H9 (cell line): ENCODE measurements around the gene BANP. TPM values are rescaled to one million over a fixed set of nuclear protein-coding genes. Genes with fewer than 3 reads are reported as not detected.

Source experiments
- DNase-seq: peaks from one replicate; pipeline ENCODE4 v3.0.0-alpha.2; 2017
- H2AFZ ChIP-seq: one replicate; pipeline ENCODE4 v1.6.1; 2013; ENCODE audit warnings: mild to moderate bottlenecking, low read length, control low read depth, moderate library complexity
- H2AK5ac ChIP-seq: 2 replicates; pipeline ENCODE4 v1.6.1; 2013; ENCODE audit warnings: low read length, control low read depth, mixed read lengths; ENCODE audit not compliant: insufficient read length
- H2BK120ac ChIP-seq: one replicate; pipeline ENCODE4 v1.6.1; 2013; ENCODE audit warnings: low read depth, mild to moderate bottlenecking, low read length, control low read depth, inconsistent platforms; ENCODE audit not compliant: poor library complexity, severe bottlenecking
- H2BK12ac ChIP-seq: 2 replicates; pipeline ENCODE4 v1.6.1; 2013; ENCODE audit warnings: low read length, control low read depth, mixed read lengths, low read depth; ENCODE audit not compliant: insufficient read length
- H2BK15ac ChIP-seq: 2 replicates; pipeline ENCODE4 v1.6.1; 2013; ENCODE audit warnings: low read depth, low read length, control low read depth
- H2BK20ac ChIP-seq: one replicate; pipeline ENCODE4 v1.6.1; 2013; ENCODE audit warnings: low read depth, mild to moderate bottlenecking, low read length, control low read depth, inconsistent platforms; ENCODE audit not compliant: poor library complexity, severe bottlenecking
- H2BK5ac ChIP-seq: 2 replicates; pipeline ENCODE4 v1.6.1; 2013; ENCODE audit warnings: low read length, control low read depth, mixed read lengths; ENCODE audit not compliant: insufficient read length
- H3K14ac ChIP-seq: 2 replicates; pipeline ENCODE4 v1.6.1; 2013; ENCODE audit warnings: low read length, control low read depth; ENCODE audit not compliant: insufficient read depth
- H3K18ac ChIP-seq: 2 replicates; pipeline ENCODE4 v1.6.1; 2013; ENCODE audit warnings: low read depth, mild to moderate bottlenecking, mixed read lengths, low read length, control low read depth; ENCODE audit not compliant: insufficient read length
- H3K23ac ChIP-seq: 2 replicates; pipeline ENCODE4 v1.6.1; 2013; ENCODE audit warnings: low read length, control low read depth, mixed read lengths, low read depth; ENCODE audit not compliant: insufficient read length
- H3K23me2 ChIP-seq: 2 replicates; pipeline ENCODE4 v1.6.1; 2013; ENCODE audit warnings: low read depth, mild to moderate bottlenecking, mixed read lengths, low read length, control low read depth; ENCODE audit not compliant: insufficient read length, poor library complexity, severe bottlenecking
- H3K27ac ChIP-seq: 2 replicates; pipeline ENCODE4 v1.5.1; 2013; ENCODE audit warnings: low read length, control low read depth, mixed read lengths, low read depth; ENCODE audit not compliant: insufficient read length
- H3K27me3 ChIP-seq: 2 replicates; pipeline ENCODE4 v1.6.1; 2013; ENCODE audit warnings: low read length, control low read depth, inconsistent platforms; ENCODE audit not compliant: insufficient read depth
- H3K4ac ChIP-seq: 2 replicates; pipeline ENCODE4 v1.6.1; 2013; ENCODE audit warnings: low read depth, mild to moderate bottlenecking, control low read depth, inconsistent platforms, low read length, moderate library complexity
- H3K4me1 ChIP-seq: 2 replicates; pipeline ENCODE4 v1.6.1; 2013; ENCODE audit warnings: low read length, control low read depth, inconsistent platforms; ENCODE audit not compliant: insufficient read depth
- H3K4me2 ChIP-seq: 2 replicates; pipeline ENCODE4 v1.6.1; 2013; ENCODE audit warnings: low read length, control low read depth, mixed read lengths; ENCODE audit not compliant: insufficient read length, insufficient read depth
- H3K56ac ChIP-seq: 2 replicates; pipeline ENCODE4 v1.6.1; 2013; ENCODE audit warnings: low read depth, mild to moderate bottlenecking, mixed read lengths, low read length, control low read depth; ENCODE audit not compliant: insufficient read length
- H3K79me1 ChIP-seq: 2 replicates; pipeline ENCODE4 v1.6.1; 2013; ENCODE audit warnings: low read depth, mild to moderate bottlenecking, moderate library complexity, low read length, control low read depth, inconsistent platforms; ENCODE audit not compliant: insufficient read depth, poor library complexity, severe bottlenecking
- H3K79me2 ChIP-seq: 2 replicates; pipeline ENCODE4 v1.6.1; 2013; ENCODE audit warnings: low read length, control low read depth, inconsistent platforms; ENCODE audit not compliant: insufficient read depth
- H3K9ac ChIP-seq: 2 replicates; pipeline ENCODE4 v1.6.1; 2013; ENCODE audit warnings: low read length, control low read depth, mixed read lengths; ENCODE audit not compliant: insufficient read length; ENCODE audit errors: extremely low read depth
- H3K9me3 ChIP-seq: one replicate; pipeline ENCODE4 v1.6.1; 2013; ENCODE audit warnings: low read depth, low read length, inconsistent platforms; ENCODE audit not compliant: control insufficient read depth
- H3T11ph ChIP-seq: one replicate; pipeline ENCODE4 v1.6.1; 2013; ENCODE audit warnings: mild to moderate bottlenecking, low read length, control low read depth, inconsistent platforms
- H4K20me1 ChIP-seq: one replicate; pipeline ENCODE4 v1.6.1; 2013; ENCODE audit not compliant: control insufficient read depth, insufficient read length, insufficient read depth
- H4K5ac ChIP-seq: 2 replicates; pipeline ENCODE4 v1.6.1; 2013; ENCODE audit warnings: low read depth, mild to moderate bottlenecking, mixed read lengths, low read length, control low read depth; ENCODE audit not compliant: insufficient read length
- H4K8ac ChIP-seq: replicated peaks from 2 replicates; pipeline ENCODE4 v1.6.1; 2013; ENCODE audit warnings: low read length, control low read depth, mixed read lengths, low read depth; ENCODE audit not compliant: insufficient read length
- H4K91ac ChIP-seq: 2 replicates; pipeline ENCODE4 v1.6.1; 2013; ENCODE audit warnings: low read depth, mild to moderate bottlenecking, moderate library complexity, mixed read lengths, low read length, control low read depth; ENCODE audit not compliant: insufficient read length
- H3K27ac Mint-ChIP-seq, 3 experiments: 2 replicates in 2 of 3; 3 replicates in 1 of 3; pipeline ENCODE4 v1.8.0; 2020 to 2021; ENCODE audit warnings: mixed read lengths in 3 of 3, mild to moderate bottlenecking in 1 of 3, moderate library complexity in 1 of 3
- H3K27me3 Mint-ChIP-seq: 2 replicates; pipeline ENCODE4 v1.8.0; 2021; ENCODE audit warnings: low read depth, mild to moderate bottlenecking, moderate library complexity, mixed read lengths
- H3K36me3 Mint-ChIP-seq, 3 experiments: 2 replicates in 2 of 3; 3 replicates in 1 of 3; pipeline ENCODE4 v1.8.0; 2020 to 2021; ENCODE audit warnings: low read depth in 3 of 3, mixed read lengths in 3 of 3; ENCODE audit not compliant: insufficient read depth in 1 of 3
- H3K4me1 Mint-ChIP-seq, 2 experiments: 2 replicates each; pipeline ENCODE4 v1.8.0; 2020; ENCODE audit warnings: mixed read lengths in 2 of 2
- H3K4me3 Mint-ChIP-seq, 2 experiments: 2 replicates in 1 of 2; 3 replicates in 1 of 2; pipeline ENCODE4 v1.8.0; 2020 to 2021; ENCODE audit warnings: mild to moderate bottlenecking in 2 of 2, mixed read lengths in 2 of 2, moderate library complexity in 1 of 2
- H3K9me3 Mint-ChIP-seq, 2 experiments: 2 replicates in 1 of 2; 3 replicates in 1 of 2; pipeline ENCODE4 v1.8.0; 2020; ENCODE audit warnings: mild to moderate bottlenecking in 2 of 2, mixed read lengths in 2 of 2, moderate library complexity in 1 of 2
- WGBS: extraction: QIAGEN DNeasy Blood & Tissue Kit; methylation state at CpG from one replicate; pipeline ENCODE4 v1.1.7; 2013; ENCODE audit warnings: missing lambda C conversion rate, low lambda C conversion rate, mixed read lengths; ENCODE audit not compliant: insufficient read length; ENCODE audit errors: extremely low coverage; 5-methylcytosine and 5-hydroxymethylcytosine counted together
- total RNA-seq: library from RNA; stranded (reverse); gene quantifications from 2 replicates; pipeline ENCODE4 v1.2.1, GENCODE V29; 2021
- TF ChIP-seq, protein P1 (sequence below): fragments of 200-600 bp; sonication (generic); conservative IDR thresholded peaks from 3 replicates; pipeline ENCODE4 v1.8.0; 2021; ENCODE audit warnings: antibody characterized with exemption, mild to moderate bottlenecking

The BANP gene
- total RNA-seq, 1 experiment from 2014 or later: 24.9 TPM

DNA sequence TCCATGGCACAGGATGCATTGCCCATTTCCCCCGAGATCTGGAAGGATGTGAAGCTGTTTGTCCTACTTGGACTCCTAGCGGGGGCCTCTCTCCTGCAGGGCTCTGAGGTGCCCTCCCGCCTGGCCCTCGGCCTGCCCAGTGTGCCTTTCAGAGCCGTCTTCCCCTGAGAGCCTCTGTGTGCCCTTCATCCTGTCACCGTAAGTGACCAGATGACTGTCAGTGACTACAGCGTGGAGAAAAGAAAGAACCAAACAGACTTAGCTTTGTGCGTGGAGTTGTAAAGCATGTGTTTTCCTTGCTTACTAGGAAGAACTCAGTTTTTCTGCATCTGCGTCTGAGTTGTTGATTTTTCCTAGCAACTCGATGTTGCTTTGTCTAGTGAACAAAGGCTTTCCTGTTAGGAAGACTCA is 56.1 kb downstream of the BANP start:
- no peak overlapping the region for H4K8ac ChIP-seq
- H3K9me3 Mint-ChIP-seq: peaks cover 31 to 32% of the 10 kb centered on the region in 2 experiments
- no peak overlapping the region for H3K4ac ChIP-seq
- H2BK12ac ChIP-seq: no peak overlapping the region
- peaks cover 68 to 70% (median 69%) of the 10 kb centered on the region in 3 experiments for H3K36me3 Mint-ChIP-seq
- H2BK20ac ChIP-seq: no peak overlapping the region
- TF ChIP-seq, protein P1, sequence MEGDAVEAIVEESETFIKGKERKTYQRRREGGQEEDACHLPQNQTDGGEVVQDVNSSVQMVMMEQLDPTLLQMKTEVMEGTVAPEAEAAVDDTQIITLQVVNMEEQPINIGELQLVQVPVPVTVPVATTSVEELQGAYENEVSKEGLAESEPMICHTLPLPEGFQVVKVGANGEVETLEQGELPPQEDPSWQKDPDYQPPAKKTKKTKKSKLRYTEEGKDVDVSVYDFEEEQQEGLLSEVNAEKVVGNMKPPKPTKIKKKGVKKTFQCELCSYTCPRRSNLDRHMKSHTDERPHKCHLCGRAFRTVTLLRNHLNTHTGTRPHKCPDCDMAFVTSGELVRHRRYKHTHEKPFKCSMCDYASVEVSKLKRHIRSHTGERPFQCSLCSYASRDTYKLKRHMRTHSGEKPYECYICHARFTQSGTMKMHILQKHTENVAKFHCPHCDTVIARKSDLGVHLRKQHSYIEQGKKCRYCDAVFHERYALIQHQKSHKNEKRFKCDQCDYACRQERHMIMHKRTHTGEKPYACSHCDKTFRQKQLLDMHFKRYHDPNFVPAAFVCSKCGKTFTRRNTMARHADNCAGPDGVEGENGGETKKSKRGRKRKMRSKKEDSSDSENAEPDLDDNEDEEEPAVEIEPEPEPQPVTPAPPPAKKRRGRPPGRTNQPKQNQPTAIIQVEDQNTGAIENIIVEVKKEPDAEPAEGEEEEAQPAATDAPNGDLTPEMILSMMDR: no peak
- no peak overlapping the region for H3K23ac ChIP-seq
- 0 out of 2 replicates have a peak, but pooled peaks cover 3% of the 10 kb centered on the region for H3K79me2 ChIP-seq
- WGBS: no CpG with 5 or more reads among the region's 10 CpGs
- no peak overlapping the region for H3K27ac ChIP-seq
- no peaks in the 10 kb centered on the region for H3K27me3 Mint-ChIP-seq
- H3K9ac ChIP-seq: no peak overlapping the region
- peaks cover 10% of the 10 kb centered on the region for H3K9me3 ChIP-seq
- no peak overlapping the region for H3K4me3 Mint-ChIP-seq
- peak overlapping the region in 2 of 3 experiments; percentile 45 to 57; a peak in 2 of 7 replicates for H3K27ac Mint-ChIP-seq
- no peak overlapping the region for H3K4me2 ChIP-seq
- no peaks in the 10 kb centered on the region for H4K20me1 ChIP-seq
- H4K91ac ChIP-seq: no peak overlapping the region
- peaks cover 4% of the 10 kb centered on the region; the same call in 1 of the 2 replicates for H3K4me1 ChIP-seq
- H3K56ac ChIP-seq: no peak overlapping the region
- peaks cover 32 to 36% of the 10 kb centered on the region in 2 experiments for H3K4me1 Mint-ChIP-seq
- no peak overlapping the region for H2BK120ac ChIP-seq
- H3T11ph ChIP-seq: no peak overlapping the region
- no peak overlapping the region for H2AFZ ChIP-seq
- H3K18ac ChIP-seq: no peak overlapping the region
- no peaks in the 10 kb centered on the region for H3K23me2 ChIP-seq
- H3K14ac ChIP-seq: no peak overlapping the region
- no peak overlapping the region for H4K5ac ChIP-seq
- H3K27me3 ChIP-seq: no peaks in the 10 kb centered on the region
- H2BK15ac ChIP-seq: no peak overlapping the region
- H3K79me1 ChIP-seq: no peaks in the 10 kb centered on the region
- no peak overlapping the region for H2BK5ac ChIP-seq
- H2AK5ac ChIP-seq: no peak overlapping the region
- no peak for DNase-seq
